A549 (cell line): ENCODE results near the gene TGFBR3. TPM values are rescaled to one million over a fixed set of nuclear protein-coding genes. Genes with fewer than 3 reads are reported as not detected.

ENCODE experiments used
- ATAC-seq, 2 experiments: fragments of 200-7000 bp in 1 of 2; fragments of >200 bp in 1 of 2; cut with Nextera tagmentation in 1 of 2; cut with Tn5 transposase in 1 of 2; 3 replicates each; pipeline versions ENCODE4 v1.8.0 to v1.9.1; 2018 to 2020; ENCODE audit warnings: mild to moderate bottlenecking in 1 of 2, moderate library complexity in 1 of 2
- CTCF ChIA-PET: fragments of 300-600 bp; sonication (Branson Sonifier 250); formaldehyde crosslinking; extraction: SDS; loops from one replicate; lab custom pipeline; 2021; ENCODE audit warnings: antibody characterized with exemption, inconsistent platforms; lab: Yijun Ruan, JAX
- POLR2A ChIA-PET: fragments of 350-600 bp; formaldehyde crosslinking; extraction: SDS; loops from one replicate; lab custom pipeline; 2021; ENCODE audit warnings: antibody characterized with exemption, inconsistent platforms; lab: Yijun Ruan, JAX
- DNase-seq, 2 experiments: peaks; one replicate each; pipeline versions ENCODE4 v3.0.0 to v3.0.0-alpha.2; 2011 to 2016; ENCODE audit warnings: low read depth in 1 of 2, low spot score in 1 of 2
- FAIRE-seq: peaks from 2 replicates; lab custom pipeline; 2011; peaks lifted over from hg19 to GRCh38; lab: Jason Lieb, UNC
- H3K27ac ChIP-seq, 2 experiments: fragments of >200 bp; sonication (Bioruptor Twin); formaldehyde crosslinking; 3 replicates each; pipeline ENCODE4 v1.5.1; 2016 to 2017
- H3K4me1 ChIP-seq: fragments of >200 bp; sonication (Bioruptor Twin); formaldehyde crosslinking; 3 replicates; pipeline ENCODE4 v1.6.1; 2016
- H3K4me2 ChIP-seq: fragments of >200 bp; sonication (Bioruptor Twin); formaldehyde crosslinking; 3 replicates; pipeline ENCODE4 v1.6.1; 2016
- H3K4me3 ChIP-seq: fragments of >200 bp; sonication (Bioruptor Twin); formaldehyde crosslinking; 3 replicates; pipeline ENCODE4 v1.5.1; 2016
- H3K9me3 ChIP-seq: fragments of >200 bp; sonication (Bioruptor Twin); formaldehyde crosslinking; 3 replicates; pipeline ENCODE4 v1.6.1; 2016
- CHD4 ChIP-seq: fragments of 200-600 bp; sonication (generic); IDR thresholded peaks from 2 replicates; pipeline ENCODE4 v1.6.1; 2016; ENCODE audit warnings: antibody characterized with exemption, mild to moderate bottlenecking, borderline replicate concordance
- EP300 ChIP-seq, 2 experiments: fragments of >200 bp; sonication (Bioruptor Twin); formaldehyde crosslinking; IDR thresholded peaks; 2 replicates in 1 of 2; 3 replicates in 1 of 2; pipeline ENCODE4 v1.6.1; 2016 to 2017
- ESRRA ChIP-seq: fragments of 150-350 bp; IDR thresholded peaks from 2 replicates; pipeline ENCODE4 v1.6.1; 2014; ENCODE audit warnings: mild to moderate bottlenecking, low read length, borderline replicate concordance
- FOSB ChIP-seq: fragments of 250-450 bp; sonication (Bioruptor Pico); IDR thresholded peaks from 2 replicates; pipeline ENCODE4 v1.5.0; 2020; ENCODE audit warnings: mild to moderate bottlenecking, moderate library complexity
- FOSL2 ChIP-seq, 2 experiments: fragments of 450-650 bp in 1 of 2; fragments of >200 bp in 1 of 2; sonication (Bioruptor Twin) in 1 of 2; formaldehyde crosslinking; IDR thresholded peaks; 2 replicates each; pipeline versions ENCODE4 v1.5.0 to v1.6.1; 2016 to 2020; ENCODE audit warnings: mild to moderate bottlenecking in 1 of 2, moderate library complexity in 1 of 2
- HDAC2 ChIP-seq: fragments of 200-600 bp; sonication (generic); IDR thresholded peaks from 2 replicates; pipeline ENCODE4 v1.6.1; 2016
- HEYL ChIP-seq: fragments of 250-450 bp; sonication (Bioruptor Pico); IDR thresholded peaks from 2 replicates; pipeline ENCODE4 v1.8.0; 2021; ENCODE audit warnings: mild to moderate bottlenecking, moderate library complexity
- HOXB5 ChIP-seq: fragments of 250-450 bp; sonication (Bioruptor Pico); IDR thresholded peaks from 2 replicates; pipeline ENCODE4 v1.5.0; 2020; ENCODE audit warnings: mild to moderate bottlenecking, moderate library complexity
- JUNB ChIP-seq: fragments of >200 bp; sonication (Bioruptor Twin); formaldehyde crosslinking; IDR thresholded peaks from 2 replicates; pipeline ENCODE4 v1.6.1; 2016
- MYC ChIP-seq: IDR thresholded peaks from 2 replicates; pipeline ENCODE4 v1.6.1; 2012; ENCODE audit warnings: mild to moderate bottlenecking, inconsistent platforms, low read length, improper control_type of control experiment, borderline replicate concordance
- NFE2L2 ChIP-seq: fragments of 150-350 bp; conservative IDR thresholded peaks from 2 replicates; pipeline ENCODE4 v1.6.1; 2014; ENCODE audit warnings: low read length
- POLR2A ChIP-seq: IDR thresholded peaks from 2 replicates; pipeline ENCODE4 v1.6.1; 2012; ENCODE audit warnings: mild to moderate bottlenecking, low read length
- POLR2AphosphoS2 ChIP-seq: conservative IDR thresholded peaks from 2 replicates; pipeline ENCODE4 v1.6.1; 2012; ENCODE audit warnings: low read length, improper control_type of control experiment, inconsistent platforms
- RAD21 ChIP-seq, 2 experiments: fragments of >200 bp in 1 of 2; sonication (Bioruptor Twin) in 1 of 2; formaldehyde crosslinking in 1 of 2; IDR thresholded peaks in 1 of 2; conservative IDR thresholded peaks in 1 of 2; 2 replicates in 1 of 2; 3 replicates in 1 of 2; pipeline ENCODE4 v1.6.1; 2012 to 2018; ENCODE audit warnings: inconsistent platforms in 1 of 2
- RARB ChIP-seq: fragments of 250-450 bp; sonication (Bioruptor Pico); IDR thresholded peaks from 2 replicates; pipeline ENCODE4 v1.8.0; 2021; ENCODE audit warnings: mild to moderate bottlenecking, moderate library complexity
- SMC3 ChIP-seq: fragments of >200 bp; sonication (Bioruptor Twin); formaldehyde crosslinking; IDR thresholded peaks from 3 replicates; pipeline ENCODE4 v1.6.1; 2018; ENCODE audit warnings: inconsistent platforms
- TFCP2L1 ChIP-seq: fragments of 250-450 bp; sonication (Bioruptor Pico); IDR thresholded peaks from 2 replicates; pipeline ENCODE4 v1.5.0; 2021; ENCODE audit warnings: mild to moderate bottlenecking
- TP53 ChIP-seq: fragments of 250-450 bp; sonication (Bioruptor Pico); IDR thresholded peaks from 2 replicates; pipeline ENCODE4 v1.5.0; 2021; ENCODE audit warnings: mild to moderate bottlenecking, moderate library complexity
- WGBS: methylation state at CpG from one replicate; pipeline ENCODE4 v1.1.6; 2017; ENCODE audit errors: missing lambda C conversion rate; 5-methylcytosine and 5-hydroxymethylcytosine counted together
- polyA plus RNA-seq, 4 experiments: library from polyadenylated mRNA; depleted of rRNA in 3 of 4; stranded (reverse); fragments of >200 nt; fragmentation: RNase III in 1 of 4; extraction: RNeasy Plus Mini Kit Qiagen cat#74134 plus additional on column Dnase treatment in 1 of 4; gene quantifications; 2 replicates in 3 of 4; 3 replicates in 1 of 4; pipeline ENCODE4 v1.2.3, GENCODE V29; 2011 to 2017
- TF ChIP-seq, protein P1 (sequence below): fragments of 250-450 bp; sonication (Bioruptor Pico); IDR thresholded peaks from 2 replicates; pipeline ENCODE4 v1.5.0; 2020; ENCODE audit warnings: low read depth, mild to moderate bottlenecking, moderate library complexity
- TF ChIP-seq, protein P2 (sequence below): fragments of >200 bp; sonication (Bioruptor Twin); formaldehyde crosslinking; IDR thresholded peaks from 3 replicates; pipeline ENCODE4 v1.6.1; 2016
- TF ChIP-seq, protein P3 (sequence below): IDR thresholded peaks from 2 replicates; pipeline ENCODE4 v1.6.1; 2012
- TF ChIP-seq, protein P4 (sequence below): IDR thresholded peaks from 2 replicates; pipeline ENCODE4 v1.6.1; 2012
- TF ChIP-seq, protein P5 (sequence below): fragments of >200 bp; sonication (Bioruptor Twin); formaldehyde crosslinking; IDR thresholded peaks from 2 replicates; pipeline ENCODE4 v1.6.1; 2016
- TF ChIP-seq, protein P6 (sequence below): fragments of 250-450 bp; sonication (Bioruptor Pico); IDR thresholded peaks from 2 replicates; pipeline ENCODE4 v1.5.0; 2021; ENCODE audit warnings: mild to moderate bottlenecking, moderate library complexity, borderline replicate concordance
- TF ChIP-seq, protein P7 (sequence below): IDR thresholded peaks from 2 replicates; pipeline ENCODE4 v1.6.1; 2012; ENCODE audit warnings: low read depth, borderline replicate concordance

The TGFBR3 gene
- polyA plus RNA-seq, 2 of the 4 experiments (the other 2 are of a cell fraction) = 5.0 to 8.9 TPM

DNA sequence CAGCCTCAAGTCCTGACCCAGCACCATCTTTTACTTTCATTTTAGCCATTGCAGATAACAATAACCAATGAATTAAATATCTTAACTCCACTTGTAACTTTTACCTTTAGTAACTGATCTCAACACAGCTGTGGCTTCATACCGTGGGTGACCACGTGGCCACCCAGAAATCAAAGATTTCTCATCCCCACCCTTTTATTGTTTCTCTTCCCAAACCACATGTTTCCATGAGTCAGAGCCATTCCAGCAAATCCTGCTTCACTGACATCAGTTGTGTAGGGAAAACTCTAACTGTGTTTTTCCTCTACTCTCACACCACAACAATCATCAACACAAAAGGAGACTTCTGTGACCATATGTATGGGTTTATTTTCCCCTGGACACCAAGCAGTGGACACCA is 38.2 kb upstream of the TGFBR3 start:
- Histone ChIP-seq H3K4me3 (no peak overlapping the region), H3K27ac (peak overlapping the region in 1 of 2 experiments; percentile 58; a peak in 3 of 6 replicates), H3K4me2 (no peak overlapping the region), H3K9me3 (no peaks in the 10 kb centered on the region), H3K4me1 (peaks cover 10% of the 10 kb centered on the region; the same call in 2 of the 3 replicates)
- peak in 1 of 2 experiments; percentile 10 for DNase-seq
- ChIA-PET CTCF (no interaction called here), POLR2A (no interaction called here)
- no peak for ATAC-seq
- no peak for TF ChIP-seq HOXB5 (CRISPR knock-in tag)
- no peak for FAIRE-seq
- WGBS = 74% methylated on average over 2 of the region's 2 CpGs

DNA sequence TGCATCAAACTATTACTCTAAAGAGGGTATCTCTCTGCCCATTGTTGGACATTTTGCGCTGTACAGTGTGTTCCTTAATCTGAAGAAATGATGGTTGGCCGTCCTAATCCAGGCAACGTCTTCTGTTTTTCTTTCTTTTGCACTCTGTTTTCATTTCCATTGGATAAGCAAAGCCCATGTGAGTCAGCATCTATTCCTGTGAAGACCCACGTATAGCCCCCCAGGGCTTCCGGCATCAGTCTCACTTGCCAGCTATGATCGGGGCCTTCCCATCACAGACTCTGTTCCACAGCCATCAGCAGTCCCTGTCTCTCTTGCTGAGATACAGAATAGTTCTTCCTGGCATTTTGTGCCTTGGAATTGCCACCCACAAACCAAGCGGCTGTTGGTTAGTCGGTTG is 34.0 kb upstream of the TGFBR3 start:
- no peak for DNase-seq
- no peak for ATAC-seq
- no peak for TF ChIP-seq HDAC2
- TF ChIP-seq FOSL2 (IDR thresholded peaks at IDR 0.05) = no peak
- TF ChIP-seq FOSL2 (CRISPR knock-in tag; IDR thresholded peaks at IDR 0.05) = no peak
- WGBS = 97% methylated on average over 8 of the region's 8 CpGs
- H3K4me3 ChIP-seq = no peak overlapping the region
- H3K4me1 ChIP-seq = peaks cover 10% of the 10 kb centered on the region; the same call in 2 of the 3 replicates
- CTCF ChIA-PET = interaction anchor here (0.9 to 1.4 kb wide), 2 partner anchors 33 to 74 kb away, joined by 4 read pairs; no protein-coding TSS in a partner anchor
- no peaks in the 10 kb centered on the region for H3K9me3 ChIP-seq
- FAIRE-seq = no peak
- POLR2A ChIA-PET = no interaction called here
- H3K27ac ChIP-seq = no peak overlapping the region
- H3K4me2 ChIP-seq = no peak overlapping the region

DNA sequence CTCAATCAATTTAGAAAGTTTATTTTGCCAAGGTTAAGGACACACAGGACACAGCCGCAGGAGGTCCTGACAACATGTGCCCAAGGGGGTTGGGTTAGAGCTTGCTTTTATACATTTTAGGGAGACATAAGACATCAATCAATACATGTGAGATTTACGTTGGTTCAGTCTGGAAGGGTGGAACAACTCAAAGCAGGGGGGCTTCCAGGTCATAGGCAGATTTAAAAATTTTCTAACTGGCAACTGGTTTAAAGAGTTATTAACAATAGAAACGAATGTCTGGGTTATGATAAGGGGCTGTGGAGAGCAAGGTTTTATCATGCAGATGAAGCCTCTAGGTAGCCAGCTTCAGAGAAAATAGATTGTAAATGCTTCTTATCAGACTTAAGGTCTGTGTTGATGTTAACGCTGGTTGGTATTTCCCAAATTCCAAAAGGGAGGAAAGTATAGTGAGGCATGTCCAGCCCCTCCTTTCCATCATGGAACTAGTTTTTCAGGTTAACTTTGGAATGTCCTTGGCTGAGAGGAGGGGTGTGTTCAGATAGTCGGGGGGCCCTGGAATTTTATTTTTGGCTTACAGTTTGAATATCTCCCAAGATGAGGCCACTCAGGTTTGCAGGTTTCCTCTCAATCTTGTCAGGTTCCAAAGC is 31.0 kb upstream of the TGFBR3 start:
- Histone ChIP-seq H3K4me3 (no peak overlapping the region), H3K27ac (no peak overlapping the region), H3K4me1 (peaks cover 20% of the 10 kb centered on the region; the same call in 2 of the 3 replicates), H3K9me3 (no peaks in the 10 kb centered on the region), H3K4me2 (no peak overlapping the region)
- ChIA-PET CTCF (interaction anchor here (1.2 kb wide), 1 partner anchor 405 kb away, joined by 5 read pairs; no protein-coding TSS in a partner anchor), POLR2A (no interaction called here)
- FAIRE-seq (no peak), ATAC-seq (no peak), DNase-seq (no peak)
- no peak for TF ChIP-seq ESRRA
- no peak for TF ChIP-seq FOSB
- TF ChIP-seq, protein P1, sequence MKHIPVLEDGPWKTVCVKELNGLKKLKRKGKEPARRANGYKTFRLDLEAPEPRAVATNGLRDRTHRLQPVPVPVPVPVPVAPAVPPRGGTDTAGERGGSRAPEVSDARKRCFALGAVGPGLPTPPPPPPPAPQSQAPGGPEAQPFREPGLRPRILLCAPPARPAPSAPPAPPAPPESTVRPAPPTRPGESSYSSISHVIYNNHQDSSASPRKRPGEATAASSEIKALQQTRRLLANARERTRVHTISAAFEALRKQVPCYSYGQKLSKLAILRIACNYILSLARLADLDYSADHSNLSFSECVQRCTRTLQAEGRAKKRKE (CRISPR knock-in tag) = no peak
- no peak for TF ChIP-seq CHD4
- TF ChIP-seq POLR2A = no peak
- TF ChIP-seq, protein P2, sequence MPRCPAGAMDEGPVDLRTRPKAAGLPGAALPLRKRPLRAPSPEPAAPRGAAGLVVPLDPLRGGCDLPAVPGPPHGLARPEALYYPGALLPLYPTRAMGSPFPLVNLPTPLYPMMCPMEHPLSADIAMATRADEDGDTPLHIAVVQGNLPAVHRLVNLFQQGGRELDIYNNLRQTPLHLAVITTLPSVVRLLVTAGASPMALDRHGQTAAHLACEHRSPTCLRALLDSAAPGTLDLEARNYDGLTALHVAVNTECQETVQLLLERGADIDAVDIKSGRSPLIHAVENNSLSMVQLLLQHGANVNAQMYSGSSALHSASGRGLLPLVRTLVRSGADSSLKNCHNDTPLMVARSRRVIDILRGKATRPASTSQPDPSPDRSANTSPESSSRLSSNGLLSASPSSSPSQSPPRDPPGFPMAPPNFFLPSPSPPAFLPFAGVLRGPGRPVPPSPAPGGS = no peak
- TF ChIP-seq NFE2L2 = no peak
- no peak for TF ChIP-seq TFCP2L1 (CRISPR knock-in tag)
- TF ChIP-seq, protein P3, sequence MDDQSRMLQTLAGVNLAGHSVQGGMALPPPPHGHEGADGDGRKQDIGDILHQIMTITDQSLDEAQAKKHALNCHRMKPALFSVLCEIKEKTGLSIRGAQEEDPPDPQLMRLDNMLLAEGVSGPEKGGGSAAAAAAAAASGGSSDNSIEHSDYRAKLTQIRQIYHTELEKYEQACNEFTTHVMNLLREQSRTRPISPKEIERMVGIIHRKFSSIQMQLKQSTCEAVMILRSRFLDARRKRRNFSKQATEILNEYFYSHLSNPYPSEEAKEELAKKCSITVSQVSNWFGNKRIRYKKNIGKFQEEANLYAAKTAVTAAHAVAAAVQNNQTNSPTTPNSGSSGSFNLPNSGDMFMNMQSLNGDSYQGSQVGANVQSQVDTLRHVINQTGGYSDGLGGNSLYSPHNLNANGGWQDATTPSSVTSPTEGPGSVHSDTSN = no peak
- no peak for TF ChIP-seq JUNB
- TF ChIP-seq, protein P4, sequence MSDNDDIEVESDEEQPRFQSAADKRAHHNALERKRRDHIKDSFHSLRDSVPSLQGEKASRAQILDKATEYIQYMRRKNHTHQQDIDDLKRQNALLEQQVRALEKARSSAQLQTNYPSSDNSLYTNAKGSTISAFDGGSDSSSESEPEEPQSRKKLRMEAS = no peak
- 60% methylated on average over 5 of the region's 5 CpGs for WGBS

DNA sequence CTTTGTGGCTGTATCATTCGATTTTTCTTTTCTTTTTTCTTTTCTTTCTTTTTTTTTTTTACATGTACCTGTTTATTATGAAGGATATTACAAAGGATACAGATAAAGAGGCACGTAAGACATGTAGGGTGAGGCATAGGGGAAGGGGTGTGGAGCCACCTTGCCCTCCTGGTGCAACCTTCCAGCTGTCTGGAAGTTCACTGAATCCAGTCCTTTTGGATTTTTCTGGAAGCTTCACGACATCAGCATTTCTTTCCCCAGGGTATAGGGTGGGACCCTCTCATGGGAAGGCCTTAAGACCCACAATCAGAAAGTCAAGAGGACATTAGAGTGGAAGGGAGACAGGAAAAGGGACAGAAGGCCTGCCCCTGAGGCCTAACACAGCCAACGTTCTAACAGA is 30.1 kb upstream of the TGFBR3 start:
- POLR2A ChIA-PET = no interaction called here
- TF ChIP-seq HDAC2 (no peak), ESRRA (no peak), POLR2AphosphoS2 (no peak), TP53 (CRISPR knock-in tag) (no peak), SMC3 (no peak), RAD21 (conservative IDR thresholded peaks at IDR 0.05 in 1 of 2, IDR thresholded peaks at IDR 0.05 in 1 of 2) (no peak), HEYL (no peak), EP300 (IDR thresholded peaks at IDR 0.05) (no peak), RARB (CRISPR knock-in tag) (no peak), MYC (no peak)
- TF ChIP-seq, protein P5, sequence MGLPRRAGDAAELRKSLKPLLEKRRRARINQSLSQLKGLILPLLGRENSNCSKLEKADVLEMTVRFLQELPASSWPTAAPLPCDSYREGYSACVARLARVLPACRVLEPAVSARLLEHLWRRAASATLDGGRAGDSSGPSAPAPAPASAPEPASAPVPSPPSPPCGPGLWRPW = no peak
- TF ChIP-seq, protein P6, sequence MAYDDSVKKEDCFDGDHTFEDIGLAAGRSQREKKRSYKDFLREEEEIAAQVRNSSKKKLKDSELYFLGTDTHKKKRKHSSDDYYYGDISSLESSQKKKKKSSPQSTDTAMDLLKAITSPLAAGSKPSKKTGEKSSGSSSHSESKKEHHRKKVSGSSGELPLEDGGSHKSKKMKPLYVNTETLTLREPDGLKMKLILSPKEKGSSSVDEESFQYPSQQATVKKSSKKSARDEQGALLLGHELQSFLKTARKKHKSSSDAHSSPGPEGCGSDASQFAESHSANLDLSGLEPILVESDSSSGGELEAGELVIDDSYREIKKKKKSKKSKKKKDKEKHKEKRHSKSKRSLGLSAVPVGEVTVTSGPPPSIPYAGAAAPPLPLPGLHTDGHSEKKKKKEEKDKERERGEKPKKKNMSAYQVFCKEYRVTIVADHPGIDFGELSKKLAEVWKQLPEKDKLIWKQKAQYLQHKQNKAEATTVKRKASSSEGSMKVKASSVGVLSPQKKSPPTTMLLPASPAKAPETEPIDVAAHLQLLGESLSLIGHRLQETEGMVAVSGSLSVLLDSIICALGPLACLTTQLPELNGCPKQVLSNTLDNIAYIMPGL = no peak
- TF ChIP-seq, protein P7, sequence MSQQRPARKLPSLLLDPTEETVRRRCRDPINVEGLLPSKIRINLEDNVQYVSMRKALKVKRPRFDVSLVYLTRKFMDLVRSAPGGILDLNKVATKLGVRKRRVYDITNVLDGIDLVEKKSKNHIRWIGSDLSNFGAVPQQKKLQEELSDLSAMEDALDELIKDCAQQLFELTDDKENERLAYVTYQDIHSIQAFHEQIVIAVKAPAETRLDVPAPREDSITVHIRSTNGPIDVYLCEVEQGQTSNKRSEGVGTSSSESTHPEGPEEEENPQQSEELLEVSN = no peak

More for the DNA sequence above, 30.1 kb upstream of the TGFBR3 start:
- Histone ChIP-seq H3K4me3 (no peak overlapping the region), H3K9me3 (no peaks in the 10 kb centered on the region), H3K4me2 (no peak overlapping the region), H3K27ac (no peak overlapping the region), H3K4me1 (peaks cover 20% of the 10 kb centered on the region; the same call in 2 of the 3 replicates)
- 58% methylated on average over 4 of the region's 4 CpGs for WGBS
- CTCF ChIA-PET = no interaction called here
- no peak for DNase-seq
- ATAC-seq = no peak
- no peak for FAIRE-seq
